Measurements from ENCODE around the gene DLG2. TPM values are rescaled to one million over a fixed set of nuclear protein-coding genes. Genes with fewer than 3 reads are reported as not detected.

The DLG2 gene
- total and polyA plus RNA-seq, 9 of the 15 experiments (the other 6 are each of a cell fraction or from before 2014, with no cell fraction given), result 0.52 to 1.6 (median 0.95) TPM

DNA sequence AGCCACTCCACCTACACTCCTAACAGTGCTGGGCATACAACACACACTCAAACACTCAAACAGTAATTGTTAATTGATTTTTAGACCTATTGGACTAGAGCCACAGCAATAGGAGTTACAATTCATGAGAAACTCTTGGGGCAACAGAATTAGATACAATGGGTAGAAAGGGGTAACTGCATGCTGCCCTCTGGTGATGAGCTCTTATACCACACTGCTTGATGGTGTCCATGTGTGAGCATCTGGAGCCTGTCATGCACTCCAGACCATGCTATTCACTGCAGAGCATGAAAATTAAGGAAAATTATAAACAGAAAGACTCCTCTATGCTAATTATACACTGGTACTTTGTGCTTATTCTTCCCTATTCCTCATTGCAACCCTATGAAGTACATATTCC lies 1365.4 kb downstream of the DLG2 start:
- Histone ChIP-seq H4K20me1 (replicated peaks; ENCODE audit: control insufficient read depth, insufficient read depth, low read length) (no peaks in the 10 kb centered on the region), H3K9ac (ENCODE audit: insufficient read depth in 1 of 2, low read depth in 2 of 2, low read length in 2 of 2) (no peak overlapping the region), H3K36me3 (ENCODE audit: control insufficient read depth, insufficient read depth, low read length) (no peaks in the 10 kb centered on the region), H3K4me3 (no peak overlapping the region), H3K4me1 (replicated peaks in 1 of 2; ENCODE audit: control insufficient read depth in 2 of 2, insufficient read depth in 2 of 2, low read length in 2 of 2) (no peaks in the 10 kb centered on the region), H3K79me2 (ENCODE audit: control insufficient read depth, insufficient read depth, low read length) (no peaks in the 10 kb centered on the region), H3K4me2 (ENCODE audit: insufficient read depth, low read length) (no peak overlapping the region), H3K9me3 (replicated peaks; ENCODE audit: control insufficient read depth, insufficient read depth, low read depth, low read length) (no peaks in the 10 kb centered on the region), H3K9me1 (ENCODE audit: control insufficient read depth, insufficient read depth, low read length) (no peaks in the 10 kb centered on the region), H3K27me3 (ENCODE audit: control insufficient read depth in 2 of 2, insufficient read depth in 2 of 2, low read length in 2 of 2) (no peaks in the 10 kb centered on the region), H2AFZ (ENCODE audit: low read depth, low read length) (no peak overlapping the region), H3K27ac (ENCODE audit: extremely low read depth, low read depth, low read length) (no peak overlapping the region)
- DNase-seq (ENCODE audit: extremely low read depth in 1 of 4, low spot score in 3 of 4), result no peak
- POLR2A ChIA-PET, result no interaction called here
- no peak for ATAC-seq
- intact Hi-C loops (cut with micrococcal nuclease), result no loop called here
- BruUV-seq (replicated peaks), result no TSS peak
- no peak for FAIRE-seq
- CTCF ChIA-PET (ENCODE audit: low intra/inter-chr PET ratio), result no interaction called here
- TF ChIP-seq LARP7 (IDR thresholded peaks at IDR 0.05), result no peak
- TF ChIP-seq ZNF77 (CRISPR knock-in tag; IDR thresholded peaks at IDR 0.05), result no peak
- TF ChIP-seq KLF13 (tag; IDR thresholded peaks at IDR 0.05; ENCODE audit: borderline replicate concordance, low read depth), result no peak
- no peak for TF ChIP-seq POU5F1 (IDR thresholded peaks at IDR 0.05; ENCODE audit: borderline replicate concordance, low read depth, low read length, partially characterized antibody)
- TF ChIP-seq, protein P1, sequence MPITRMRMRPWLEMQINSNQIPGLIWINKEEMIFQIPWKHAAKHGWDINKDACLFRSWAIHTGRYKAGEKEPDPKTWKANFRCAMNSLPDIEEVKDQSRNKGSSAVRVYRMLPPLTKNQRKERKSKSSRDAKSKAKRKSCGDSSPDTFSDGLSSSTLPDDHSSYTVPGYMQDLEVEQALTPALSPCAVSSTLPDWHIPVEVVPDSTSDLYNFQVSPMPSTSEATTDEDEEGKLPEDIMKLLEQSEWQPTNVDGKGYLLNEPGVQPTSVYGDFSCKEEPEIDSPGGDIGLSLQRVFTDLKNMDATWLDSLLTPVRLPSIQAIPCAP (CRISPR knock-in tag; IDR thresholded peaks at IDR 0.05; ENCODE audit: borderline replicate concordance), result no peak
- TF ChIP-seq, protein P2, sequence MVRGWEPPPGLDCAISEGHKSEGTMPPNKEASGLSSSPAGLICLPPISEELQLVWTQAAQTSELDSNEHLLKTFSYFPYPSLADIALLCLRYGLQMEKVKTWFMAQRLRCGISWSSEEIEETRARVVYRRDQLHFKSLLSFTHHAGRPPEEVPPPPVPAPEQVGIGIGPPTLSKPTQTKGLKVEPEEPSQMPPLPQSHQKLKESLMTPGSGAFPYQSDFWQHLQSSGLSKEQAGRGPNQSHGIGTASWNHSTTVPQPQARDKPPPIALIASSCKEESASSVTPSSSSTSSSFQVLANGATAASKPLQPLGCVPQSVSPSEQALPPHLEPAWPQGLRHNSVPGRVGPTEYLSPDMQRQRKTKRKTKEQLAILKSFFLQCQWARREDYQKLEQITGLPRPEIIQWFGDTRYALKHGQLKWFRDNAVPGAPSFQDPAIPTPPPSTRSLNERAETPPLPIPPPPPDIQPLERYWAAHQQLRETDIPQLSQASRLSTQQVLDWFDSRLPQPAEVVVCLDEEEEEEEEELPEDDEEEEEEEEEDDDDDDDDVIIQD (CRISPR knock-in tag; IDR thresholded peaks at IDR 0.05), result no peak
- no peak for TF ChIP-seq GATA2 (CRISPR knock-in tag; IDR thresholded peaks at IDR 0.05)
- TF ChIP-seq ZNF586 (CRISPR knock-in tag; conservative IDR thresholded peaks at IDR 0.05), result no peak
- TF ChIP-seq, protein P3, sequence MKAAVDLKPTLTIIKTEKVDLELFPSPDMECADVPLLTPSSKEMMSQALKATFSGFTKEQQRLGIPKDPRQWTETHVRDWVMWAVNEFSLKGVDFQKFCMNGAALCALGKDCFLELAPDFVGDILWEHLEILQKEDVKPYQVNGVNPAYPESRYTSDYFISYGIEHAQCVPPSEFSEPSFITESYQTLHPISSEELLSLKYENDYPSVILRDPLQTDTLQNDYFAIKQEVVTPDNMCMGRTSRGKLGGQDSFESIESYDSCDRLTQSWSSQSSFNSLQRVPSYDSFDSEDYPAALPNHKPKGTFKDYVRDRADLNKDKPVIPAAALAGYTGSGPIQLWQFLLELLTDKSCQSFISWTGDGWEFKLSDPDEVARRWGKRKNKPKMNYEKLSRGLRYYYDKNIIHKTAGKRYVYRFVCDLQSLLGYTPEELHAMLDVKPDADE (conservative IDR thresholded peaks at IDR 0.05; ENCODE audit: control insufficient read depth, low read depth, low read length), result no peak
- TF ChIP-seq DMBX1 (CRISPR knock-in tag; IDR thresholded peaks at IDR 0.05; ENCODE audit: borderline replicate concordance), result no peak
- TF ChIP-seq, protein P4, sequence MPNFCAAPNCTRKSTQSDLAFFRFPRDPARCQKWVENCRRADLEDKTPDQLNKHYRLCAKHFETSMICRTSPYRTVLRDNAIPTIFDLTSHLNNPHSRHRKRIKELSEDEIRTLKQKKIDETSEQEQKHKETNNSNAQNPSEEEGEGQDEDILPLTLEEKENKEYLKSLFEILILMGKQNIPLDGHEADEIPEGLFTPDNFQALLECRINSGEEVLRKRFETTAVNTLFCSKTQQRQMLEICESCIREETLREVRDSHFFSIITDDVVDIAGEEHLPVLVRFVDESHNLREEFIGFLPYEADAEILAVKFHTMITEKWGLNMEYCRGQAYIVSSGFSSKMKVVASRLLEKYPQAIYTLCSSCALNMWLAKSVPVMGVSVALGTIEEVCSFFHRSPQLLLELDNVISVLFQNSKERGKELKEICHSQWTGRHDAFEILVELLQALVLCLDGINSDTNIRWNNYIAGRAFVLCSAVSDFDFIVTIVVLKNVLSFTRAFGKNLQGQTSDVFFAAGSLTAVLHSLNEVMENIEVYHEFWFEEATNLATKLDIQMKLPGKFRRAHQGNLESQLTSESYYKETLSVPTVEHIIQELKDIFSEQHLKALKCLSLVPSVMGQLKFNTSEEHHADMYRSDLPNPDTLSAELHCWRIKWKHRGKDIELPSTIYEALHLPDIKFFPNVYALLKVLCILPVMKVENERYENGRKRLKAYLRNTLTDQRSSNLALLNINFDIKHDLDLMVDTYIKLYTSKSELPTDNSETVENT (CRISPR knock-in tag; IDR thresholded peaks at IDR 0.05), result no peak
- TF ChIP-seq FOSL1 (tag; conservative IDR thresholded peaks at IDR 0.05), result no peak
- no peak for TF ChIP-seq KLF10 (CRISPR knock-in tag; IDR thresholded peaks at IDR 0.05)
- no peak for TF ChIP-seq SUPT5H (IDR thresholded peaks at IDR 0.05)
- no peak for TF ChIP-seq SMAD3 (CRISPR knock-in tag; conservative IDR thresholded peaks at IDR 0.05)
- TF ChIP-seq, protein P5, sequence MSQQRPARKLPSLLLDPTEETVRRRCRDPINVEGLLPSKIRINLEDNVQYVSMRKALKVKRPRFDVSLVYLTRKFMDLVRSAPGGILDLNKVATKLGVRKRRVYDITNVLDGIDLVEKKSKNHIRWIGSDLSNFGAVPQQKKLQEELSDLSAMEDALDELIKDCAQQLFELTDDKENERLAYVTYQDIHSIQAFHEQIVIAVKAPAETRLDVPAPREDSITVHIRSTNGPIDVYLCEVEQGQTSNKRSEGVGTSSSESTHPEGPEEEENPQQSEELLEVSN (IDR thresholded peaks at IDR 0.05; ENCODE audit: borderline replicate concordance in 1 of 2, extremely low read depth in 1 of 2, insufficient read depth in 1 of 2, insufficient read length in 1 of 2, low read depth in 1 of 2, low read length in 1 of 2, poor library complexity in 1 of 2, severe bottlenecking in 1 of 2), result no peak
- TF ChIP-seq PTBP1 (IDR thresholded peaks at IDR 0.05; ENCODE audit: low read depth, low read length), result no peak
- in situ Hi-C loops (cut with MboI), result no loop called here

All from K562 (cell line).